ENCODE data around the gene BPIFB2. TPM values are rescaled to one million over a fixed set of nuclear protein-coding genes. Genes with fewer than 3 reads are reported as not detected.

The BPIFB2 gene
- total RNA-seq, 1 donor from 2014 or later: not detected

GRCh38 chr20:32977281-32978008, 30.1 kb upstream of the BPIFB2 start:
- no peak for DNase-seq (ENCODE audit: low read depth)
- TF ChIP-seq, protein P1, sequence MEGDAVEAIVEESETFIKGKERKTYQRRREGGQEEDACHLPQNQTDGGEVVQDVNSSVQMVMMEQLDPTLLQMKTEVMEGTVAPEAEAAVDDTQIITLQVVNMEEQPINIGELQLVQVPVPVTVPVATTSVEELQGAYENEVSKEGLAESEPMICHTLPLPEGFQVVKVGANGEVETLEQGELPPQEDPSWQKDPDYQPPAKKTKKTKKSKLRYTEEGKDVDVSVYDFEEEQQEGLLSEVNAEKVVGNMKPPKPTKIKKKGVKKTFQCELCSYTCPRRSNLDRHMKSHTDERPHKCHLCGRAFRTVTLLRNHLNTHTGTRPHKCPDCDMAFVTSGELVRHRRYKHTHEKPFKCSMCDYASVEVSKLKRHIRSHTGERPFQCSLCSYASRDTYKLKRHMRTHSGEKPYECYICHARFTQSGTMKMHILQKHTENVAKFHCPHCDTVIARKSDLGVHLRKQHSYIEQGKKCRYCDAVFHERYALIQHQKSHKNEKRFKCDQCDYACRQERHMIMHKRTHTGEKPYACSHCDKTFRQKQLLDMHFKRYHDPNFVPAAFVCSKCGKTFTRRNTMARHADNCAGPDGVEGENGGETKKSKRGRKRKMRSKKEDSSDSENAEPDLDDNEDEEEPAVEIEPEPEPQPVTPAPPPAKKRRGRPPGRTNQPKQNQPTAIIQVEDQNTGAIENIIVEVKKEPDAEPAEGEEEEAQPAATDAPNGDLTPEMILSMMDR (conservative IDR thresholded peaks at IDR 0.05; ENCODE audit: low read depth, low read length): no peak
- H3K4me3 ChIP-seq (ENCODE audit: low read depth, low read length): no peak overlapping the region

- TF ChIP-seq, protein P1 (conservative IDR thresholded peaks at IDR 0.05; ENCODE audit: low read depth, low read length): no peak
- no peak for DNase-seq (ENCODE audit: low read depth)
- no peak overlapping the region for H3K4me3 ChIP-seq (ENCODE audit: low read depth, low read length)
Observed at GRCh38 chr20:32978009-32978335, 29.5 kb upstream of the BPIFB2 start.

- TF ChIP-seq, protein P1 (conservative IDR thresholded peaks at IDR 0.05; ENCODE audit: low read depth, low read length): no peak
- no peak overlapping the region for H3K4me3 ChIP-seq (ENCODE audit: low read depth, low read length)
- no peak for DNase-seq (ENCODE audit: low read depth)
Observed at GRCh38 chr20:32979201-32979998, 28.1 kb upstream of the BPIFB2 start.

- H3K4me3 ChIP-seq (ENCODE audit: low read depth, low read length): no peak overlapping the region
- no peak for DNase-seq (ENCODE audit: low read depth)
- TF ChIP-seq, protein P1 (conservative IDR thresholded peaks at IDR 0.05; ENCODE audit: low read depth, low read length): no peak
Observed at GRCh38 chr20:32980131-32980941, 27.2 kb upstream of the BPIFB2 start.

DNA sequence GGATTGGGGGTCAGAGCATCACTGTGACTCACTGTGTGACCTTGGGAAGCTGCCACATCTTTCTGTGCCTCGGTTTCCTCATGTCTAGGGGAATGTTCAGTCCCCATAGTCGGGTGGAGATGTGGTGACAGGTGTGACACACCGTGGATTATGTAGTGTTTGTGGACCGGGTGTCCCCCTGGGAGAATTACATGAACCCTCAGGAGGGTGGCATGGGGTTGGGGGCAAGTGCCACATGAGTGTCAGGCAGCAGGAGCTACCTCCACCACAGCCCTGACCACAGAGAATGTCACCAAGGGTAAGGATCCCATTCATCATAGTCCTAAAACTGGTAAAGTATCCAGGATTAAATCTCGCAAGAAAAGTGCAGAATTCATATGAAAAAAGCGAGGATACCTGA, 26.5 kb upstream of the BPIFB2 start:
- TF ChIP-seq, protein P1 (conservative IDR thresholded peaks at IDR 0.05; ENCODE audit: low read depth, low read length): no peak
- DNase-seq (ENCODE audit: low read depth): no peak
- H3K4me3 ChIP-seq (ENCODE audit: low read depth, low read length): no peak overlapping the region

DNA sequence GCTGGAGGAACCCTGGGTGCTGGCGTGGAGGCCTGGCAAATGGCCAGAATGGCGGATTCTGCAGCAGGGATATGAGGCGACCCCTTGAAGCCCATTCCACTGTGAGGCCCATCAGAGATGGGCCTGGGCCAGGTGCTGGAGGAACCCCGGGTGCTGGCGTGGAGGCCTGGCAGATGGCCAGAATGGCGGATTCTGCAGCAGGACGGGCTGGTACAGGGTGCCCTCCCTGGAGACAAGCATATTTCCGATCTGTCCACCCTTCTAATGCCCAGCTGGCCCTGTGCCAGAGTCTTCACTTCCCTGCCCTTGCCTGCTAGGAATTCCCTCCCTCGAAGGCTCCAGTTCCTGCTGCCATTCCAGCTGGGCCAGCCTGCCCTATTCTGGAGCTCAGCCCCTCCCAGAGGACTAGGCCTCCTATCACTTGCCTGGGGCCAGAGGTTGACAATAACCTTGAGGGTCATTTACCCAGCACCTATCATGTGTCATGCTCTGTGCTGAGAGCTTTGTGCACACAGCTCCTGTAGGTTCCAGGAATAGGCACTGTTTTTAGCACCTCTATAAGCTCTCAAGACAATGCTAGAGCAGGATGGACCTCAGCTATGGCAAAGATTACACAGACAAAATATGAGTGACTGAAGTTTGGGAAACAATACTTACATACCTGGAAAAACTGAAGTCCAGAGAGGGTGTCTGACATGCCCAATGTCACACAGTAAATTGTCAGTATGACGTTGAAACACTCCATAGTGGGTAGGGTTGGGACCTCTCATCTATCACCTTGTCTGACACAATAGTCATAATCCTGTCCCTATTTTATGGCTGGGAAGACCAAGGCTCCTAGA, 24.7 kb upstream of the BPIFB2 start:
- no peak for DNase-seq (ENCODE audit: low read depth)
- no peak overlapping the region for H3K4me3 ChIP-seq (ENCODE audit: low read depth, low read length)
- TF ChIP-seq, protein P1 (conservative IDR thresholded peaks at IDR 0.05; ENCODE audit: low read depth, low read length): no peak

Data from epithelial cell of proximal tubule (primary cell).